ENCODE measurements around the gene SLC6A18. TPM values are rescaled to one million over a fixed set of nuclear protein-coding genes. Genes with fewer than 3 reads are reported as not detected.

Gene SLC6A18
- total RNA-seq, 4 donors from 2014 or later, result not detected

GRCh38 chr5:1293416-1294205 is 68.4 kb downstream of the SLC6A18 start:
- ATAC-seq (ENCODE audit: low FRiP score) (no peak), DNase-seq (ENCODE audit: low spot score) (no peak)
- TF ChIP-seq, protein P1, sequence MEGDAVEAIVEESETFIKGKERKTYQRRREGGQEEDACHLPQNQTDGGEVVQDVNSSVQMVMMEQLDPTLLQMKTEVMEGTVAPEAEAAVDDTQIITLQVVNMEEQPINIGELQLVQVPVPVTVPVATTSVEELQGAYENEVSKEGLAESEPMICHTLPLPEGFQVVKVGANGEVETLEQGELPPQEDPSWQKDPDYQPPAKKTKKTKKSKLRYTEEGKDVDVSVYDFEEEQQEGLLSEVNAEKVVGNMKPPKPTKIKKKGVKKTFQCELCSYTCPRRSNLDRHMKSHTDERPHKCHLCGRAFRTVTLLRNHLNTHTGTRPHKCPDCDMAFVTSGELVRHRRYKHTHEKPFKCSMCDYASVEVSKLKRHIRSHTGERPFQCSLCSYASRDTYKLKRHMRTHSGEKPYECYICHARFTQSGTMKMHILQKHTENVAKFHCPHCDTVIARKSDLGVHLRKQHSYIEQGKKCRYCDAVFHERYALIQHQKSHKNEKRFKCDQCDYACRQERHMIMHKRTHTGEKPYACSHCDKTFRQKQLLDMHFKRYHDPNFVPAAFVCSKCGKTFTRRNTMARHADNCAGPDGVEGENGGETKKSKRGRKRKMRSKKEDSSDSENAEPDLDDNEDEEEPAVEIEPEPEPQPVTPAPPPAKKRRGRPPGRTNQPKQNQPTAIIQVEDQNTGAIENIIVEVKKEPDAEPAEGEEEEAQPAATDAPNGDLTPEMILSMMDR (IDR thresholded peaks at IDR 0.05), result no peak

DNA sequence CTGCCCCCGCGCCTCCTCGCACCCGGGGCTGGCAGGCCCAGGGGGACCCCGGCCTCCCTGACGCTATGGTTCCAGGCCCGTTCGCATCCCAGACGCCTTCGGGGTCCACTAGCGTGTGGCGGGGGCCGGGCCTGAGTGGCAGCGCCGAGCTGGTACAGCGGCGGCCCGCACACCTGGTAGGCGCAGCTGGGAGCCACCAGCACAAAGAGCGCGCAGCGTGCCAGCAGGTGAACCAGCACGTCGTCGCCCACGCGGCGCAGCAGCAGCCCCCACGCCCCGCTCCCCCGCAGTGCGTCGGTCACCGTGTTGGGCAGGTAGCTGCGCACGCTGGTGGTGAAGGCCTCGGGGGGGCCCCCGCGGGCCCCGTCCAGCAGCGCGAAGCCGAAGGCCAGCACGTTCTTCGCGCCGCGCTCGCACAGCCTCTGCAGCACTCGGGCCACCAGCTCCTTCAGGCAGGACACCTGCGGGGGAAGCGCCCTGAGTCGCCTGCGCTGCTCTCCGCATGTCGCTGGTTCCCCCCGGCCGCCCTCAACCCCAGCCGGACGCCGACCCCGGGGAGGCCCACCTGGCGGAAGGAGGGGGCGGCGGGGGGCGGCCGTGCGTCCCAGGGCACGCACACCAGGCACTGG is 69.1 kb downstream of the SLC6A18 start:
- DNase-seq (ENCODE audit: low spot score) (no peak), ATAC-seq (ENCODE audit: low FRiP score) (no peak)
- TF ChIP-seq, protein P1 (IDR thresholded peaks at IDR 0.05), result no peak

GRCh38 chr5:1294835-1295649 is 69.9 kb downstream of the SLC6A18 start, which contains the start of gene TERT:
TERT (minus strand) TSS chr5:1295068; CDS start chr5:1294989, 79 bp downstream.
- TF ChIP-seq, protein P1 (IDR thresholded peaks at IDR 0.05), result no peak
- DNase-seq (ENCODE audit: low spot score) (no peak), ATAC-seq (ENCODE audit: low FRiP score) (no peak)

DNA sequence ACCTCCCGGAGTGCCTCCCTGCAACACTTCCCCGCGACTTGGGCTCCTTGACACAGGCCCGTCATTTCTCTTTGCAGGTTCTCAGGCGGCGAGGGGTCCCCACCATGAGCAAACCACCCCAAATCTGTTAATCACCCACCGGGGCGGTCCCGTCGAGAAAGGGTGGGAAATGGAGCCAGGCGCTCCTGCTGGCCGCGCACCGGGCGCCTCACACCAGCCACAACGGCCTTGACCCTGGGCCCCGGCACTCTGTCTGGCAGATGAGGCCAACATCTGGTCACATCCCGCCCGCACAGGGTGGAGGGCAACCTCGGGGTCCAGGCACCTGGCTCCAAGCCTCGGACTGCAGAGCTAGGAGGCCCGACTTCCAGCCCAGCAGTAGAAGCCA is 70.5 kb downstream of the SLC6A18 start:
- TF ChIP-seq, protein P1 (IDR thresholded peaks at IDR 0.05), result no peak
- no peak for ATAC-seq (ENCODE audit: low FRiP score)
- DNase-seq (ENCODE audit: low spot score), result no peak

Other genes starting within 250 kb of the SLC6A18 start
- gene NKD2, start 216.6 kb upstream of the SLC6A18 start, total RNA-seq, result 1 to 10 TPM; 1.1 to 7.1 (median 1.8) TPM
- gene SLC12A7, start 113.3 kb upstream of the SLC6A18 start, total RNA-seq, result 10 to 100 TPM; 17.2 to 39.0 (median 27.5) TPM
- not detected for gene SLC6A19, start 23.8 kb upstream of the SLC6A18 start, total RNA-seq
- gene TERT, start 69.7 kb downstream of the SLC6A18 start, total RNA-seq, result not detected
- gene CLPTM1L, start 119.7 kb downstream of the SLC6A18 start, total RNA-seq, result 100 to 1,000 TPM in 2 of 4 donors, 10 to 100 TPM in 2; 65.0 to 165 (median 106) TPM
- 1 to 10 TPM in 1 of 4 donors, under 1 TPM in 3; 0.32 to 1.2 (median 0.55) TPM for gene SLC6A3, start 220.1 kb downstream of the SLC6A18 start, total RNA-seq